ENCODE results near the gene ATAD3A. TPM values are rescaled to one million over a fixed set of nuclear protein-coding genes. Genes with fewer than 3 reads are reported as not detected.
"Not testable (repeated sequence)": the region's sequence is repeated elsewhere in the genome, so short reads cannot be mapped to it uniquely, and the experiment has no call there.

The ATAD3A gene
- total RNA-seq, 1 experiment from 2014 or later, result 55.8 TPM

- no CpG with 5 or more reads among the region's 6 CpGs for WGBS (ENCODE audit: extremely low coverage, insufficient read length, low lambda C conversion rate)
- no peaks in the 10 kb centered on the region for H3K23me2 ChIP-seq (ENCODE audit: insufficient read length, low read depth, low read length, poor library complexity, severe bottlenecking)
- no peak overlapping the region for H3T11ph ChIP-seq (ENCODE audit: low read length)
- no peaks in the 10 kb centered on the region for H3K9me3 ChIP-seq (ENCODE audit: control insufficient read depth, low read depth, low read length)
- no peak overlapping the region for H2BK12ac ChIP-seq (ENCODE audit: insufficient read length, low read depth, low read length)
- Mint-ChIP-seq H3K4me1 (no peaks in the 10 kb centered on the region), H3K27ac (peak overlapping the region in 1 of 3 experiments; percentile 40; a peak in 1 of 7 replicates), H3K27me3 (ENCODE audit: low read depth) (no peaks in the 10 kb centered on the region; the same call in 1 of the 2 replicates), H3K4me3 (no peak overlapping the region), H3K36me3 (ENCODE audit: insufficient read depth in 1 of 3, low read depth in 3 of 3) (peaks cover 3 to 19% (median 11%) of the 10 kb centered on the region in 3 experiments; a peak in 5 of 7 replicates), H3K9me3 (no peaks in the 10 kb centered on the region)
- no peaks in the 10 kb centered on the region for H3K27me3 ChIP-seq (ENCODE audit: insufficient read depth, low read length)
- no peak for DNase-seq
- H4K91ac ChIP-seq (ENCODE audit: insufficient read length, low read depth, low read length), result no peak overlapping the region
- no peak overlapping the region for H3K9ac ChIP-seq (ENCODE audit: extremely low read depth, insufficient read length, low read length)
- H3K4me2 ChIP-seq (ENCODE audit: insufficient read depth, insufficient read length, low read length), result no peak overlapping the region
- H2BK15ac ChIP-seq (ENCODE audit: low read depth, low read length), result no peak overlapping the region
- no peak overlapping the region for H3K23ac ChIP-seq (ENCODE audit: insufficient read length, low read depth, low read length)
- H3K14ac ChIP-seq (ENCODE audit: insufficient read depth, low read length), result no peak overlapping the region
- no peak overlapping the region for H2BK5ac ChIP-seq (ENCODE audit: insufficient read length, low read length)
- H2BK120ac ChIP-seq (ENCODE audit: low read depth, low read length, poor library complexity, severe bottlenecking), result no peak overlapping the region
- H4K20me1 ChIP-seq (ENCODE audit: control insufficient read depth, insufficient read depth, insufficient read length), result no peaks in the 10 kb centered on the region
- no peaks in the 10 kb centered on the region for H3K4me1 ChIP-seq (ENCODE audit: insufficient read depth, low read length)
- no peak overlapping the region for H3K4ac ChIP-seq (ENCODE audit: low read depth, low read length)
- H4K8ac ChIP-seq (replicated peaks; ENCODE audit: insufficient read length, low read depth, low read length), result no peak overlapping the region
- no peak overlapping the region for H2AFZ ChIP-seq (ENCODE audit: low read length)
- H4K5ac ChIP-seq (ENCODE audit: insufficient read length, low read depth, low read length), result no peak overlapping the region
- TF ChIP-seq, protein P1, sequence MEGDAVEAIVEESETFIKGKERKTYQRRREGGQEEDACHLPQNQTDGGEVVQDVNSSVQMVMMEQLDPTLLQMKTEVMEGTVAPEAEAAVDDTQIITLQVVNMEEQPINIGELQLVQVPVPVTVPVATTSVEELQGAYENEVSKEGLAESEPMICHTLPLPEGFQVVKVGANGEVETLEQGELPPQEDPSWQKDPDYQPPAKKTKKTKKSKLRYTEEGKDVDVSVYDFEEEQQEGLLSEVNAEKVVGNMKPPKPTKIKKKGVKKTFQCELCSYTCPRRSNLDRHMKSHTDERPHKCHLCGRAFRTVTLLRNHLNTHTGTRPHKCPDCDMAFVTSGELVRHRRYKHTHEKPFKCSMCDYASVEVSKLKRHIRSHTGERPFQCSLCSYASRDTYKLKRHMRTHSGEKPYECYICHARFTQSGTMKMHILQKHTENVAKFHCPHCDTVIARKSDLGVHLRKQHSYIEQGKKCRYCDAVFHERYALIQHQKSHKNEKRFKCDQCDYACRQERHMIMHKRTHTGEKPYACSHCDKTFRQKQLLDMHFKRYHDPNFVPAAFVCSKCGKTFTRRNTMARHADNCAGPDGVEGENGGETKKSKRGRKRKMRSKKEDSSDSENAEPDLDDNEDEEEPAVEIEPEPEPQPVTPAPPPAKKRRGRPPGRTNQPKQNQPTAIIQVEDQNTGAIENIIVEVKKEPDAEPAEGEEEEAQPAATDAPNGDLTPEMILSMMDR (conservative IDR thresholded peaks at IDR 0.05), result no peak
- no peak overlapping the region for H3K27ac ChIP-seq (ENCODE audit: insufficient read length, low read depth, low read length)
- H3K56ac ChIP-seq (ENCODE audit: insufficient read length, low read depth, low read length), result no peak overlapping the region
- H3K79me1 ChIP-seq (ENCODE audit: insufficient read depth, low read depth, low read length, poor library complexity, severe bottlenecking), result no peaks in the 10 kb centered on the region
- no peaks in the 10 kb centered on the region for H3K79me2 ChIP-seq (ENCODE audit: insufficient read depth, low read length)
- no peak overlapping the region for H2AK5ac ChIP-seq (ENCODE audit: insufficient read length, low read length)
- H3K18ac ChIP-seq (ENCODE audit: insufficient read length, low read depth, low read length), result no peak overlapping the region
- no peak overlapping the region for H2BK20ac ChIP-seq (ENCODE audit: low read depth, low read length, poor library complexity, severe bottlenecking)
Measured at GRCh38 chr1:1556505-1556904, 44.5 kb downstream of the ATAD3A start.

- not testable (repeated sequence) for H3K79me1 ChIP-seq (ENCODE audit: insufficient read depth, low read depth, low read length, poor library complexity, severe bottlenecking); H2BK20ac ChIP-seq (ENCODE audit: low read depth, low read length, poor library complexity, severe bottlenecking); H3K9me3 Mint-ChIP-seq; H3K9ac ChIP-seq (ENCODE audit: extremely low read depth, insufficient read length, low read length); H3K18ac ChIP-seq (ENCODE audit: insufficient read length, low read depth, low read length); H2AK5ac ChIP-seq (ENCODE audit: insufficient read length, low read length); H3K4me2 ChIP-seq (ENCODE audit: insufficient read depth, insufficient read length, low read length); H2BK5ac ChIP-seq (ENCODE audit: insufficient read length, low read length); H4K20me1 ChIP-seq (ENCODE audit: control insufficient read depth, insufficient read depth, insufficient read length); H3K23ac ChIP-seq (ENCODE audit: insufficient read length, low read depth, low read length); H3K14ac ChIP-seq (ENCODE audit: insufficient read depth, low read length); H3K4me3 Mint-ChIP-seq; H2BK120ac ChIP-seq (ENCODE audit: low read depth, low read length, poor library complexity, severe bottlenecking); H3K4me1 Mint-ChIP-seq; H3K79me2 ChIP-seq (ENCODE audit: insufficient read depth, low read length); H2BK12ac ChIP-seq (ENCODE audit: insufficient read length, low read depth, low read length); H3K9me3 ChIP-seq (ENCODE audit: control insufficient read depth, low read depth, low read length); H4K5ac ChIP-seq (ENCODE audit: insufficient read length, low read depth, low read length); DNase-seq; H3T11ph ChIP-seq (ENCODE audit: low read length); H3K27ac ChIP-seq (ENCODE audit: insufficient read length, low read depth, low read length); H2BK15ac ChIP-seq (ENCODE audit: low read depth, low read length); H3K27me3 ChIP-seq (ENCODE audit: insufficient read depth, low read length); H3K56ac ChIP-seq (ENCODE audit: insufficient read length, low read depth, low read length); H3K4ac ChIP-seq (ENCODE audit: low read depth, low read length); H4K8ac ChIP-seq (replicated peaks; ENCODE audit: insufficient read length, low read depth, low read length); H3K27me3 Mint-ChIP-seq (ENCODE audit: low read depth); H4K91ac ChIP-seq (ENCODE audit: insufficient read length, low read depth, low read length); H2AFZ ChIP-seq (ENCODE audit: low read length); H3K4me1 ChIP-seq (ENCODE audit: insufficient read depth, low read length); H3K23me2 ChIP-seq (ENCODE audit: insufficient read length, low read depth, low read length, poor library complexity, severe bottlenecking)
- Mint-ChIP-seq H3K27ac (peak overlapping the region in 1 of 3 experiments; percentile 40; a peak in 1 of 7 replicates), H3K36me3 (ENCODE audit: insufficient read depth in 1 of 3, low read depth in 3 of 3) (peaks cover 7 to 24% (median 15%) of the 10 kb centered on the region in 3 experiments)
- WGBS (ENCODE audit: extremely low coverage, insufficient read length, low lambda C conversion rate), result no CpG with 5 or more reads among the region's 11 CpGs
Measured at GRCh38 chr1:1556961-1557360, 45.0 kb downstream of the ATAD3A start.
